ENCODE measurements around the gene GALK2. TPM values are rescaled to one million over a fixed set of nuclear protein-coding genes. Genes with fewer than 3 reads are reported as not detected.

Gene GALK2
- total RNA-seq, 2 donors from 2014 or later, result 22.9 to 35.9 TPM

DNA sequence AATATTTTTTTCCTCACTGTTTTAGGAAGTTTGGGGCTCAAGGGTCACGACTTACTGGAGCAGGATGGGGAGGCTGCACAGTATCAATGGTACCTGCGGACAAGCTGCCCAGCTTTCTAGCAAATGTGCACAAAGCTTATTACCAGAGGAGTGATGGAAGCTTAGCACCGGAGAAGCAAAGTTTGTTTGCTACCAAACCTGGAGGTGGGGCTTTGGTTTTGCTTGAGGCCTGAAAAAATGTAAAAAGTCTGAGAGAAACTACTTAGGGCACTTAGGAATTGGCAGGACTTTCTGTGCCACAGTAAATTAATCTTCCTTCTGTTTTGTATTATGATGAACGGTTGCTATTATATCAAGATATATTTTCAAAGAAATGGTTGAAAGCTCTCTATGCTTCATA is 157.9 kb downstream of the GALK2 start:
- Histone ChIP-seq H3K4me1 (ENCODE audit: control insufficient read depth in 1 of 2, low read depth in 2 of 2) (no peaks in the 10 kb centered on the region), H3K4me3 (no peak overlapping the region), H3K36me3 (no peaks in the 10 kb centered on the region), H3K27ac (no peak overlapping the region), H3K27me3 (replicated peaks; ENCODE audit: insufficient read depth) (no peaks in the 10 kb centered on the region), H3K9me3 (no peaks in the 10 kb centered on the region)
- TF ChIP-seq, protein P1, sequence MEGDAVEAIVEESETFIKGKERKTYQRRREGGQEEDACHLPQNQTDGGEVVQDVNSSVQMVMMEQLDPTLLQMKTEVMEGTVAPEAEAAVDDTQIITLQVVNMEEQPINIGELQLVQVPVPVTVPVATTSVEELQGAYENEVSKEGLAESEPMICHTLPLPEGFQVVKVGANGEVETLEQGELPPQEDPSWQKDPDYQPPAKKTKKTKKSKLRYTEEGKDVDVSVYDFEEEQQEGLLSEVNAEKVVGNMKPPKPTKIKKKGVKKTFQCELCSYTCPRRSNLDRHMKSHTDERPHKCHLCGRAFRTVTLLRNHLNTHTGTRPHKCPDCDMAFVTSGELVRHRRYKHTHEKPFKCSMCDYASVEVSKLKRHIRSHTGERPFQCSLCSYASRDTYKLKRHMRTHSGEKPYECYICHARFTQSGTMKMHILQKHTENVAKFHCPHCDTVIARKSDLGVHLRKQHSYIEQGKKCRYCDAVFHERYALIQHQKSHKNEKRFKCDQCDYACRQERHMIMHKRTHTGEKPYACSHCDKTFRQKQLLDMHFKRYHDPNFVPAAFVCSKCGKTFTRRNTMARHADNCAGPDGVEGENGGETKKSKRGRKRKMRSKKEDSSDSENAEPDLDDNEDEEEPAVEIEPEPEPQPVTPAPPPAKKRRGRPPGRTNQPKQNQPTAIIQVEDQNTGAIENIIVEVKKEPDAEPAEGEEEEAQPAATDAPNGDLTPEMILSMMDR (IDR thresholded peaks at IDR 0.05), result no peak
- ATAC-seq (ENCODE audit: insufficient number of reproducible peaks, low FRiP score, low read depth), result no peak
- DNase-seq (ENCODE audit: low spot score), result no peak

DNA sequence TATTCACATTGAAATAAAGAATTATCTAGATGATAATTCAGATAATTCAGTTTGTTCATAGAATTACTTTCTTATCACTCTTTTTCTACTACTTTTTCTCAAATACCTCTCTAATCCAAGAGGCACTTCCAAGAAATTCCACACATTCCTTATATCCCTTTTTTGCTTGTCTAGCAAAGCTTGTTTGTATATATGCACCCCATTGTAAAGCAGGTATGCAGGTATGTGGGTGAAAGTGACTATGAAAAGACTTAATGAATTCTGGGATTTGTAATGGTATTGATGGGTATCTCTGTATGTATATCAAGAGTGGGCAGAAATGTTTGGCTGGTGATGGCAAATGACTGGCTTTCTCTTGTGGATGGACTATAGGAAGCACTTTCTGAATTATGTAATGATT is 158.9 kb downstream of the GALK2 start:
- no peaks in the 10 kb centered on the region for H3K36me3 ChIP-seq
- ATAC-seq (ENCODE audit: insufficient number of reproducible peaks, low FRiP score, low read depth), result no peak
- no peaks in the 10 kb centered on the region for H3K27me3 ChIP-seq (replicated peaks; ENCODE audit: insufficient read depth)
- H3K4me1 ChIP-seq (ENCODE audit: control insufficient read depth in 1 of 2, low read depth in 2 of 2), result no peaks in the 10 kb centered on the region
- H3K27ac ChIP-seq, result no peak overlapping the region
- no peaks in the 10 kb centered on the region for H3K9me3 ChIP-seq
- no peak overlapping the region for H3K4me3 ChIP-seq
- DNase-seq (ENCODE audit: low spot score), result no peak
- TF ChIP-seq, protein P1 (IDR thresholded peaks at IDR 0.05), result no peak

DNA sequence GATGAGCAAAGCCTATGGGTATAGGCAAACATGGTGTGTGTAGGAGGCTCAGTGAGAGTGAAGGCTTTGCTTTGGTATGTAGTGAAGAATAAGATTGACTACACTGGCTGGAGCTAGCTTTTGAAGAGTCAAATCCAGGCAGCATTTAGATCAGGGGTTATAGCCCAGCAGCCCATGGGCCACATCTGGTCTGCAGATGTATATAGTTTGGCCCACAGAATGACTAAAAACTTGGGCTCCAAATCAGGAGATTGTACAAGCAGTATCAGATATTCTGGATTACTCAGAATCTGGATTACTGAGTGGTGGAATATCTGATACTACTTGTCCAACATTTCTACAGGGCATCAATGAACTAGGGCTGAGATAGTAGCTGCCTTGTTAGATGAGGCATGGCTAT is 160.1 kb downstream of the GALK2 start:
- no peak overlapping the region for H3K27ac ChIP-seq
- H3K27me3 ChIP-seq (replicated peaks; ENCODE audit: insufficient read depth), result no peaks in the 10 kb centered on the region
- no peak overlapping the region for H3K4me3 ChIP-seq
- ATAC-seq (ENCODE audit: insufficient number of reproducible peaks, low FRiP score, low read depth), result no peak
- no peaks in the 10 kb centered on the region for H3K36me3 ChIP-seq
- no peaks in the 10 kb centered on the region for H3K9me3 ChIP-seq
- H3K4me1 ChIP-seq (ENCODE audit: control insufficient read depth in 1 of 2, low read depth in 2 of 2), result no peaks in the 10 kb centered on the region
- no peak for DNase-seq (ENCODE audit: low spot score)
- TF ChIP-seq, protein P1 (IDR thresholded peaks at IDR 0.05), result no peak

DNA sequence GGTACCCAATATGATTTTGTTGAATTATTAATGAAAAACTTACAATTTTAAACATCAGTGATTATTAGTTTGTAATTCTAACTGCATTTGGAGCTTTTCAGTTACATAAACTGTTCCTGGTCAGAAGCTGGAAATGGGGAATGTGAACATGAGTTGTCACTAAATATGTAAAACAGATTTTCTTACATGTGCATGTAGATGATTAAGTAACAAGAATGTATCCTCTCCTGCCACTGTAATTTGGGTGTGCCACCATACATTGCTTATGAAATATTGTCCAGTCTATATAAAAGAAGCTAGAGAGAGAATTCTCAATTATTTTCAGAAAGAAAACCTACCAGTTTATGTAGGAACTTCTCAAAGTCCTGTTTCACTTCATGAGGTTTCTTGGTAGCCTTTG is 161.4 kb downstream of the GALK2 start:
- H3K36me3 ChIP-seq, result no peaks in the 10 kb centered on the region
- H3K9me3 ChIP-seq, result no peaks in the 10 kb centered on the region
- ATAC-seq (ENCODE audit: insufficient number of reproducible peaks, low FRiP score, low read depth) (no peak), DNase-seq (ENCODE audit: low spot score) (no peak)
- TF ChIP-seq, protein P1 (IDR thresholded peaks at IDR 0.05), result no peak
- no peaks in the 10 kb centered on the region for H3K27me3 ChIP-seq (replicated peaks; ENCODE audit: insufficient read depth)
- H3K4me1 ChIP-seq (ENCODE audit: control insufficient read depth in 1 of 2, low read depth in 2 of 2), result no peaks in the 10 kb centered on the region
- no peak overlapping the region for H3K4me3 ChIP-seq
- no peak overlapping the region for H3K27ac ChIP-seq

DNA sequence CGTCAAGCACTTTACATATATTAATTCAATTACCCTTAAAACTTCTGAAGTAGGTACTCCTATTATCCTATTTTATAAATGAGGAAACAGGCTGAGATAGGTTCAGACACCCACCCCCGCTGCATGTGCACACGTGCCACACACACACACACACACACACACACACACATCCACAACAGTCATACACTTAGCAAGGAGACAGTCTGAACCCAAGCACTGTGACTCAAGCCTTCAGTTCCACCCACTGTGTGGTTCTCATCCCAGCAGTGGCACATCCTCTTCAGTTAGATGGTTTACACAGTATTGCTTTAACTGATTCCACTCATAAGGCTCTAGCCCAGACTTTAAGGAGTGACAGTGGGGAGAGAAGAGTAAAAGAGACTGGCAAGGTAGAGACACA is 161.9 kb downstream of the GALK2 start:
- no peaks in the 10 kb centered on the region for H3K9me3 ChIP-seq
- no peaks in the 10 kb centered on the region for H3K27me3 ChIP-seq (replicated peaks; ENCODE audit: insufficient read depth)
- H3K27ac ChIP-seq, result no peak overlapping the region
- no peaks in the 10 kb centered on the region for H3K4me1 ChIP-seq (ENCODE audit: control insufficient read depth in 1 of 2, low read depth in 2 of 2)
- TF ChIP-seq, protein P1 (IDR thresholded peaks at IDR 0.05), result no peak
- H3K36me3 ChIP-seq, result no peaks in the 10 kb centered on the region
- no peak overlapping the region for H3K4me3 ChIP-seq
- no peak for ATAC-seq (ENCODE audit: insufficient number of reproducible peaks, low FRiP score, low read depth)
- no peak for DNase-seq (ENCODE audit: low spot score)

All from thoracic aorta (tissue), 2 donors.